ENCODE data around the gene MAN2A1. TPM values are rescaled to one million over a fixed set of nuclear protein-coding genes. Genes with fewer than 3 reads are reported as not detected.

The MAN2A1 gene
- total RNA-seq, 2 donors from 2014 or later, result 60.7 to 62.1 TPM

GRCh38 chr5:109714592-109714991, 24.9 kb downstream of the MAN2A1 start:
- WGBS, 2 experiments (ENCODE audit: insufficient coverage in 1 of 2, insufficient read length in 1 of 2), result 81 to 100% methylated on average over 1 to 3 of the region's 3 CpGs
- Mint-ChIP-seq H3K4me3 (no peak overlapping the region), H3K27ac (peak overlapping the region; percentile 59), H3K27me3 (ENCODE audit: insufficient read depth) (no peaks in the 10 kb centered on the region), H3K4me1 (peaks cover 13% of the 10 kb centered on the region), H3K9me3 (no peaks in the 10 kb centered on the region), H3K36me3 (ENCODE audit: low read depth) (peaks cover 15% of the 10 kb centered on the region)
- Histone ChIP-seq H3K27me3 (ENCODE audit: control insufficient read depth, insufficient read depth, low read length, poor library complexity, severe bottlenecking) (no peaks in the 10 kb centered on the region), H3K36me3 (ENCODE audit: control insufficient read depth, insufficient read depth, low read length) (peaks cover 21% of the 10 kb centered on the region), H3K4me3 (ENCODE audit: low read length) (no peak overlapping the region), H3K9me3 (ENCODE audit: control insufficient read depth, low read length) (no peaks in the 10 kb centered on the region), H3K27ac (ENCODE audit: low read depth, low read length) (no peak overlapping the region), H3K4me1 (ENCODE audit: control insufficient read depth, insufficient read depth, low read length) (no peaks in the 10 kb centered on the region), H3K9ac (ENCODE audit: extremely low read depth, low read length, poor library complexity, severe bottlenecking) (no peak overlapping the region)
- no peak for DNase-seq
- no peak for TF ChIP-seq CTCF (conservative IDR thresholded peaks at IDR 0.05)

DNA sequence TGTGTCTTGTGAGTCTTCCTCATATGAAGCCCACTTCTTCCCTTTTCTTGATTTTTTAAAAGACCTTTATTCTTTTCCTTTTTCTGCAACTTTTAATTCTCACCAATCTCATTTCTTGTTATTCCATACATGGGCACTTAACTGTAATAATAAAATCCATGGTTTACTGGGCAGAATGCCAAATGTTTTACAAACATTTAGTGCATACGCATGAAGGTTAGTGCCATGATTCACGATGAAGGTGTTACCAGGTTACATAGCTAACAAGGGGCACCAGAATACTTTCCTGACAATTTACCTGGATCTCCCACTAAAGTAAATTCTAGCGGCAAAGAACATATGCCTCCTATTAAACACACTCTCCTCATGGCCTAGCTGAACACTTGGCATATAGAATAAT, 28.5 kb downstream of the MAN2A1 start:
- H3K27ac Mint-ChIP-seq, result no peak overlapping the region
- no peaks in the 10 kb centered on the region for H3K9me3 Mint-ChIP-seq
- H3K4me3 Mint-ChIP-seq, result no peak overlapping the region
- H3K27me3 ChIP-seq (ENCODE audit: control insufficient read depth, insufficient read depth, low read length, poor library complexity, severe bottlenecking), result no peaks in the 10 kb centered on the region
- H3K36me3 ChIP-seq (ENCODE audit: control insufficient read depth, insufficient read depth, low read length), result peaks cover 29% of the 10 kb centered on the region
- no peak overlapping the region for H3K27ac ChIP-seq (ENCODE audit: low read depth, low read length)
- no peak for TF ChIP-seq CTCF (conservative IDR thresholded peaks at IDR 0.05)
- no peak overlapping the region for H3K9ac ChIP-seq (ENCODE audit: extremely low read depth, low read length, poor library complexity, severe bottlenecking)
- H3K4me1 Mint-ChIP-seq, result peaks cover 8% of the 10 kb centered on the region
- H3K4me1 ChIP-seq (ENCODE audit: control insufficient read depth, insufficient read depth, low read length), result no peaks in the 10 kb centered on the region
- no peak for DNase-seq
- WGBS, 2 experiments (ENCODE audit: insufficient coverage in 1 of 2, insufficient read length in 1 of 2), result 94 to 96% methylated on average over 3 of the region's 3 CpGs
- H3K27me3 Mint-ChIP-seq (ENCODE audit: insufficient read depth), result no peaks in the 10 kb centered on the region
- no peak overlapping the region for H3K4me3 ChIP-seq (ENCODE audit: low read length)
- no peaks in the 10 kb centered on the region for H3K9me3 ChIP-seq (ENCODE audit: control insufficient read depth, low read length)
- H3K36me3 Mint-ChIP-seq (ENCODE audit: low read depth), result peaks cover 15% of the 10 kb centered on the region

DNA sequence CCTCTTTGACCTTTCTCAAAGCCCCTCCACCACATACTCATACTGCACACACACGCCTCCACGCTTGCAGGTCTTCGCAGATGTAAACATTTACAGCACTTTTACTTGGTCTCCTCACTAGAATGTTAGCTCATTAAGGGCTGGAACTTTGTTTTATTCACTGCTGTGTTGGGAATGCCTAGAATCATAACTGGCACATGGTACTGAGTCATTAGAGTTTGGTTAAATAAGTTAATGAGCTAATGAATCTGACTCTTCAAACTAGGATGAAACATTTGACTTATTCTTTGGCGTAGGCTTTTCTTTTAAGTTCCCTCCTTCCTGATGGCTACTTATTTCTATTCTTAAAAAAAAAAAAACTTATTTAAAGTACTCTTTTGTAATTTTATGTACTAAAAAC, 28.9 kb downstream of the MAN2A1 start:
- H3K36me3 Mint-ChIP-seq (ENCODE audit: low read depth), result peaks cover 15% of the 10 kb centered on the region
- Histone ChIP-seq H3K9ac (ENCODE audit: extremely low read depth, low read length, poor library complexity, severe bottlenecking) (no peak overlapping the region), H3K27ac (ENCODE audit: low read depth, low read length) (no peak overlapping the region), H3K27me3 (ENCODE audit: control insufficient read depth, insufficient read depth, low read length, poor library complexity, severe bottlenecking) (no peaks in the 10 kb centered on the region), H3K4me1 (ENCODE audit: control insufficient read depth, insufficient read depth, low read length) (no peaks in the 10 kb centered on the region), H3K9me3 (ENCODE audit: control insufficient read depth, low read length) (no peaks in the 10 kb centered on the region), H3K36me3 (ENCODE audit: control insufficient read depth, insufficient read depth, low read length) (peaks cover 29% of the 10 kb centered on the region), H3K4me3 (ENCODE audit: low read length) (no peak overlapping the region)
- no peaks in the 10 kb centered on the region for H3K9me3 Mint-ChIP-seq
- H3K4me3 Mint-ChIP-seq, result no peak overlapping the region
- H3K27me3 Mint-ChIP-seq (ENCODE audit: insufficient read depth), result no peaks in the 10 kb centered on the region
- no peak overlapping the region for H3K27ac Mint-ChIP-seq
- no peak for DNase-seq
- TF ChIP-seq CTCF (conservative IDR thresholded peaks at IDR 0.05), result no peak
- WGBS, 2 experiments (ENCODE audit: insufficient coverage in 1 of 2, insufficient read length in 1 of 2), result 73 to 85% methylated on average over 3 to 4 of the region's 4 CpGs
- H3K4me1 Mint-ChIP-seq, result peaks cover 8% of the 10 kb centered on the region
